T-cell (primary cell): ENCODE data around the gene VPS25. TPM values are rescaled to one million over a fixed set of nuclear protein-coding genes. Genes with fewer than 3 reads are reported as not detected.

Experiments
- ATAC-seq, 4 experiments: fragments of 200-7000 bp in 3 of 4; fragments of 150-1000 bp in 1 of 4; cut with Tn5 transposase; replicated peaks in 1 of 4; 1 replicate in 3 of 4; 2 replicates in 1 of 4; pipeline ENCODE4 v1.10.0; 2021; ENCODE audit warnings: moderate library complexity in 3 of 4, mild to moderate bottlenecking in 2 of 4, moderate number of reproducible peaks in 1 of 4
- CTCF ChIA-PET, 2 donors: fragments of 300-600 bp; sonication (Branson Sonifier 250); formaldehyde crosslinking; loops; one replicate each; lab custom pipeline; 2022; ENCODE audit warnings: antibody characterized with exemption in 2 of 2; lab: Charles Lee
- POLR2A ChIA-PET, 2 donors: fragments of 300-600 bp; sonication (Branson Sonifier 250); formaldehyde crosslinking; loops; one replicate each; lab custom pipeline; 2022; ENCODE audit warnings: antibody characterized with exemption in 2 of 2; lab: Charles Lee
- DNase-seq, 35 experiments: peaks; one replicate each; pipeline versions ENCODE4 v3.0.0 to v3.0.0-alpha.2; 2013 to 2023
- H3K27ac ChIP-seq: one replicate; pipeline ENCODE4 v1.5.1; 2013; ENCODE audit warnings: low read length
- H3K27me3 ChIP-seq, 2 experiments: replicated peaks in 1 of 2; 1 replicate in 1 of 2; 2 replicates in 1 of 2; pipeline versions ENCODE4 v1.6.1 to v1.7.0; 2013; ENCODE audit warnings: low read length in 1 of 2, mixed read lengths in 1 of 2; ENCODE audit not compliant: control insufficient read depth in 2 of 2, insufficient read depth in 2 of 2; ENCODE audit errors: extremely low read depth in 1 of 2
- H3K36me3 ChIP-seq, 2 donors: 1 replicate in 1 of 2; 2 replicates in 1 of 2; pipeline versions ENCODE4 v1.6.1 to v1.7.0; 2013; ENCODE audit warnings: low read length in 1 of 2; ENCODE audit not compliant: control insufficient read depth in 2 of 2, insufficient read depth in 1 of 2; ENCODE audit errors: extremely low read depth in 1 of 2
- H3K4me1 ChIP-seq, 2 experiments: 1 replicate in 1 of 2; 2 replicates in 1 of 2; pipeline versions ENCODE4 v1.6.1 to v1.7.0; 2013; ENCODE audit warnings: low read length in 2 of 2, mixed read lengths in 1 of 2; ENCODE audit not compliant: insufficient read depth in 2 of 2, control insufficient read depth in 1 of 2; ENCODE audit errors: extremely low read depth in 1 of 2
- H3K4me3 ChIP-seq, 2 donors: 1 replicate in 1 of 2; 2 replicates in 1 of 2; pipeline versions ENCODE4 v1.5.1 to v1.7.0; 2013; ENCODE audit warnings: mild to moderate bottlenecking in 2 of 2, low read length in 1 of 2, moderate library complexity in 1 of 2; ENCODE audit not compliant: control insufficient read depth in 1 of 2; ENCODE audit errors: extremely low read depth in 1 of 2
- H3K9me3 ChIP-seq: 2 replicates; pipeline ENCODE4 v1.7.0; 2013
- H3K27ac Mint-ChIP-seq, 2 donors: one replicate each; pipeline ENCODE4 v1.8.0; 2020 to 2021; ENCODE audit warnings: mild to moderate bottlenecking in 2 of 2, mixed read lengths in 2 of 2
- H3K27me3 Mint-ChIP-seq, 2 donors: one replicate each; pipeline ENCODE4 v1.8.0; 2021 to 2022; ENCODE audit warnings: mixed read lengths in 2 of 2
- H3K36me3 Mint-ChIP-seq: one replicate; pipeline ENCODE4 v1.8.0; 2021; ENCODE audit warnings: mixed read lengths
- H3K4me1 Mint-ChIP-seq, 3 donors: one replicate each; pipeline ENCODE4 v1.8.0; 2020 to 2022; ENCODE audit warnings: mixed read lengths in 3 of 3, mild to moderate bottlenecking in 1 of 3
- H3K4me3 Mint-ChIP-seq, 3 donors: one replicate each; pipeline ENCODE4 v1.8.0; 2020 to 2022; ENCODE audit warnings: mild to moderate bottlenecking in 3 of 3, mixed read lengths in 3 of 3, moderate library complexity in 3 of 3
- H3K9me3 Mint-ChIP-seq, 3 donors: one replicate each; pipeline ENCODE4 v1.8.0; 2020 to 2022; ENCODE audit warnings: mixed read lengths in 3 of 3
- WGBS: methylation state at CpG from one replicate; pipeline ENCODE4 v1.1.5; 2013; ENCODE audit warnings: missing lambda C conversion rate; ENCODE audit not compliant: insufficient coverage; 5-methylcytosine and 5-hydroxymethylcytosine counted together
- total RNA-seq, 35 experiments: library from RNA in 6 of 35; stranded (reverse) in 6 of 35; fragments of 120-200 nt in 1 of 35; gene quantifications; one replicate each; pipeline versions ENCODE4 v1.2.1 to v1.2.4 and lab custom pipeline; 2013 to 2026

VPS25 gene
- total RNA-seq, 5 donors from 2014 or later (not counting 1 experiment from before 2014, with no cell fraction given): 34.7 to 42.5 (median 38.7) TPM

GRCh38 chr17:42780851-42781638, 7.8 kb downstream of the VPS25 start:
- peak in 1 of 4 experiments; percentile 22 for ATAC-seq
- WGBS: 13% methylated on average over 39 of the region's 39 CpGs
- Histone ChIP-seq H3K9me3 (no peaks in the 10 kb centered on the region), H3K4me3 (no peak overlapping the region), H3K4me1 (peaks cover 0 to 39% of the 10 kb centered on the region in 2 experiments), H3K27me3 (peaks cover 19 to 60% of the 10 kb centered on the region in 2 experiments), H3K27ac (no peak overlapping the region), H3K36me3 (peaks cover 22 to 32% of the 10 kb centered on the region in 2 donors)
- H3K4me3 Mint-ChIP-seq: peak overlapping the region; percentile 13 to 47 (median 21)
- no peaks in the 10 kb centered on the region for H3K9me3 Mint-ChIP-seq
- CTCF ChIA-PET: no interaction called here
- POLR2A ChIA-PET: interaction anchor here in 1 of 2 donors (0.5 kb wide), 1 partner anchor 71 kb away, joined by 5 read pairs; no protein-coding TSS in a partner anchor
- no peak overlapping the region for H3K27ac Mint-ChIP-seq
- no peak for DNase-seq
- peaks cover 28% of the 10 kb centered on the region for H3K36me3 Mint-ChIP-seq
- H3K4me1 Mint-ChIP-seq: peaks cover 35 to 41% (median 37%) of the 10 kb centered on the region in 3 donors
- peaks cover 43 to 54% of the 10 kb centered on the region in 2 donors for H3K27me3 Mint-ChIP-seq

DNA sequence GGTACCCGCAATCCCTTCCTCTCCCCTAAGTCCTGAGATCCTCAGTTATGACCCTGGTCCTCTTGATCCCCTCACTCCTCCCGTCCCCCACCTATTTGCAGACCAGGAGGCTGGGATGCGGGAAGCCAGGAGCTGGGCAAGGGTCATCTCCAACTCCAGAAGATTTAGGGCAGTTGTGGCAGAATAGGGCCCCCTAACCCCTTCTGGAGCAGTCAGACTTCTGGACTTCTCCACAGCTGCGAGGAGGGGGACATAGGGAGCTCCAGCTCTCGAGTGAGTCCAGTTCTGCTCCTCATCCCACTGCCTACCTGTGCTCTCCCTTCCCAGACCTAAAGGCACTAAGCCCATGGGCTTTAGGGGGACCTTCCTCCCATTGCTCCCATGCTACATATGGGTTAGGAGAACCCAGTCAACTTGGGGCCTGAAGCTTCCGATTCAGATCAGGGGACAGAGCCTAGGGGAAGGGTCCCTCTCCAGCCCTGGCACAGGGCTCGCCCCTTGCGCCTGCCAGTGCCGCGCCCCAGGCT, 8.5 kb downstream of the VPS25 start:
- DNase-seq (no peak), ATAC-seq (no peak)
- no peak overlapping the region for H3K27ac ChIP-seq
- peak overlapping the region in 1 of 3 donors; percentile 47 for H3K4me3 Mint-ChIP-seq
- no peak overlapping the region for H3K27ac Mint-ChIP-seq
- CTCF ChIA-PET: no interaction called here
- no peak overlapping the region for H3K4me3 ChIP-seq
- peaks cover 35 to 41% (median 37%) of the 10 kb centered on the region in 3 donors for H3K4me1 Mint-ChIP-seq
- H3K27me3 ChIP-seq: peaks cover 19 to 66% of the 10 kb centered on the region in 2 experiments
- peaks cover 47 to 58% of the 10 kb centered on the region in 2 donors for H3K27me3 Mint-ChIP-seq
- H3K36me3 Mint-ChIP-seq: peaks cover 25% of the 10 kb centered on the region
- H3K4me1 ChIP-seq: peaks cover 0 to 39% of the 10 kb centered on the region in 2 experiments
- 33% methylated on average over 6 of the region's 10 CpGs for WGBS
- no peaks in the 10 kb centered on the region for H3K9me3 ChIP-seq
- POLR2A ChIA-PET: no interaction called here
- H3K9me3 Mint-ChIP-seq: no peaks in the 10 kb centered on the region
- H3K36me3 ChIP-seq: peaks cover 20 to 28% of the 10 kb centered on the region in 2 donors

DNA sequence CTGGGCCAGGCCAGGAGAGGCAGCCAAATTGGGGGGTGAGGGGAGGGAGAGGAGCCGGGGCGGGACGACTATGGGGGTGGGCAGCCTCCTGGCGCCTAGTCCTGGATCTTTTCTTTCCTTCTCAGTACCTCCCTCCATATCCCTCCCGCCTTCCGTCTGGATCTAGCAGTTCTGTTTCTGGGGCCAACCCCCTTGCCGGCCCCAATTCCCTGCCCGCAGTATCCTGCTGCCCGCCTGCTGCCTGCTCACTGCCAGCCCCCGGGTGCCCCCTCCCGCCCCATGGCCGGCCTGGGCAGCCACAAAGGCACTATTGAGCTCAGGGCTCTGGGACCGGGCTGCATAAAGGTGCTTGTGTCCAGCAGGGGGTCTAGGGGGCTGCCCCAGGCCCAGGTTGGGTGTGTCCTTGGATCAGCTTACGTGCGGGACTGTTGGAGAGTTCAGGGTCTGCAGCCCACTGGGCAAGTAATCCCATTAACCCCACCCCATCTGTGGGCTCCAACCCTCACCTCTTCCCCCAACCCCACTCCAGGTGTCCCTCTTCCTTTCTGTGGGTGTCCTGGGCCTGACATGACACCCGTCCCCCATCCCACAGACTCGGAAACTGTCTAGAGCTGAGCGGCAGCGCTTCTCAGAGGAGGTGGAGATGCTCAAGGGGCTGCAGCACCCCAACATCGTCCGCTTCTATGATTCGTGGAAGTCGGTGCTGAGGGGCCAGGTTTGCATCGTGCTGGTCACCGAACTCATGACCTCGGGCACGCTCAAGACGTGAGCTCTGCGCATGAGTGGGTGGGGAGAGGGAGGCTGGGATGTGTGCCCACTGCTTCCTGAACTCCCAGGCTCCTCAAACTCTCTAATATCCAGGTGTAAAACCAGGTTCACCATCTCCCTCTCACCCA, 9.2 kb downstream of the VPS25 start:
- Mint-ChIP-seq H3K36me3 (peaks cover 23% of the 10 kb centered on the region), H3K4me1 (peaks cover 35 to 41% (median 37%) of the 10 kb centered on the region in 3 donors), H3K27me3 (peaks cover 54 to 65% of the 10 kb centered on the region in 2 donors), H3K9me3 (no peaks in the 10 kb centered on the region), H3K27ac (peak overlapping the region in 1 of 2 donors; percentile 7), H3K4me3 (no peak overlapping the region)
- peaks cover 0 to 39% of the 10 kb centered on the region in 2 experiments for H3K4me1 ChIP-seq
- H3K27me3 ChIP-seq: peaks cover 19 to 71% of the 10 kb centered on the region in 2 experiments
- WGBS: 10% methylated on average over 13 of the region's 29 CpGs
- H3K36me3 ChIP-seq: peaks cover 20 to 23% of the 10 kb centered on the region in 2 donors
- ATAC-seq (no peak), DNase-seq (no peak)
- no peaks in the 10 kb centered on the region for H3K9me3 ChIP-seq
- ChIA-PET POLR2A (no interaction called here), CTCF (no interaction called here)
- H3K27ac ChIP-seq: no peak overlapping the region
- no peak overlapping the region for H3K4me3 ChIP-seq

DNA sequence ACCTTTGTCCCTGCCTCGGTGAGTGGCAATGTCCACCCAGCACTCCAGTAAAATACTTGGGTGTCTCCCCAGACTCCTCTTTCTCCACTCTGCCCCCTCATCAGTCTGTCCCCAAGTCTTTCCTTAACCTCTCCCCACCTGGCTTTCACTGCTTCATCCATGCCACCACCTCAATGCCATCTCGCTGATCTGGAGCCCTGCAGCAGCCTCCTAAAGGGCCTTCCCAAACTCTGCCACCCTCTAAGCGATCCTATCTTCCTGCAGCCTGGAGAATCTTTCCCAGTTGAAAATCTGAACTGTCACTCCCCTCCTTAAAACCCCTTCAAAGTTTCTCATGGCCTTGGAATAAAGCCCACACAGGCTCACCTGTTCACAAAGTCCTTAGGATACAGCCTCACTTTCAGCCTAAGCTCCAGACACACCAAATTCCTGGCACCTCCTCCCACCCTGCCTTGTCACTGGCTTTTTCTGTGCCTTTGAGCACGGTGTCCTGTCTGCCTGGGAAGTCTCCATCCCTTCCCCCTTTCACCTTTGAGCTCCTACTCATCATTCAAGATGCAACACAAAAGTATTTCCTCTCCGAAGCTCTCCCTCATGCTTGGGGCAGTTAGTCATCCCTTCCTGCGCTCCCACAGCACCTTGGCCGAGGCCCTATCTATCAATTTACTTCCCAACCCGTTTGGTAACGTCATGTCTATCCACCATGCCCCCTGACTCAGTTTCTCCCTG, 10.0 kb downstream of the VPS25 start:
- peaks cover 35 to 41% (median 37%) of the 10 kb centered on the region in 3 donors for H3K4me1 Mint-ChIP-seq
- H3K4me1 ChIP-seq: peaks cover 0 to 39% of the 10 kb centered on the region in 2 experiments
- H3K27me3 Mint-ChIP-seq: peaks cover 62 to 73% of the 10 kb centered on the region in 2 donors
- H3K27ac ChIP-seq: no peak overlapping the region
- H3K36me3 ChIP-seq: peaks cover 13 to 16% of the 10 kb centered on the region in 2 donors
- H3K4me3 ChIP-seq: no peak overlapping the region
- DNase-seq (no peak), ATAC-seq (no peak)
- POLR2A ChIA-PET: no interaction called here
- H3K36me3 Mint-ChIP-seq: peaks cover 16% of the 10 kb centered on the region
- 27% methylated on average over 9 of the region's 9 CpGs for WGBS
- H3K9me3 ChIP-seq: no peaks in the 10 kb centered on the region
- peak overlapping the region in 1 of 2 donors; percentile 7 for H3K27ac Mint-ChIP-seq
- peak overlapping the region in 1 of 3 donors; percentile 27 for H3K4me3 Mint-ChIP-seq
- no peaks in the 10 kb centered on the region for H3K9me3 Mint-ChIP-seq
- H3K27me3 ChIP-seq: peaks cover 19 to 79% of the 10 kb centered on the region in 2 experiments
- CTCF ChIA-PET: no interaction called here

DNA sequence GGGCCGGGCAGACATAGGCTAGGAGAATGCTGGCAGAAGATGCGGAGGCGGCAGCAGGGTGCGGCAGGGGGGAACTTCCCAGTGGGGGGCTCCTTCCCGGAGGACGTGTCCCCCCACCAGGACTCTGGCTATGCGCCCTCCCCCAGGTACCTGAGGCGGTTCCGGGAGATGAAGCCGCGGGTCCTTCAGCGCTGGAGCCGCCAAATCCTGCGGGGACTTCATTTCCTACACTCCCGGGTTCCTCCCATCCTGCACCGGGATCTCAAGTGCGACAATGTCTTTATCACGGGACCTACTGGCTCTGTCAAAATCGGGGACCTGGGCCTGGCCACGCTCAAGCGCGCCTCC, 10.5 kb downstream of the VPS25 start:
- no peak for DNase-seq
- ATAC-seq: no peak
- CTCF ChIA-PET: no interaction called here
- H3K27ac Mint-ChIP-seq: no peak overlapping the region
- WGBS: 17% methylated on average over 21 of the region's 22 CpGs
- Histone ChIP-seq H3K4me1 (peaks cover 0 to 39% of the 10 kb centered on the region in 2 experiments), H3K27ac (no peak overlapping the region), H3K36me3 (peaks cover 10 to 11% of the 10 kb centered on the region in 2 donors), H3K9me3 (no peaks in the 10 kb centered on the region), H3K27me3 (peaks cover 19 to 84% of the 10 kb centered on the region in 2 experiments), H3K4me3 (no peak overlapping the region)
- H3K9me3 Mint-ChIP-seq: no peaks in the 10 kb centered on the region
- POLR2A ChIA-PET: no interaction called here
- peak overlapping the region in 1 of 3 donors; percentile 27 for H3K4me3 Mint-ChIP-seq
- peaks cover 12% of the 10 kb centered on the region for H3K36me3 Mint-ChIP-seq
- H3K4me1 Mint-ChIP-seq: peaks cover 35 to 41% (median 37%) of the 10 kb centered on the region in 3 donors
- peaks cover 67 to 79% of the 10 kb centered on the region in 2 donors for H3K27me3 Mint-ChIP-seq
